Nucleus accumbens (tissue), 56 donors: ENCODE data around the gene SALL1.

Experiments used
- DNase-seq, 56 donors: peaks; one replicate each; lab custom pipeline; 2025; lab: John Stamatoyannopoulos, UW

SALL1 gene

GRCh38 chr16:51150888-51151320 lies at the start of gene SALL1:
Gene SALL1 (minus strand): TSS chr16:51151270. CDS start chr16:51151241, 29 bp downstream.
- DNase-seq: peak in 16 of 56 donors; percentile 28 to 86 (median 68)

GRCh38 chr16:51200793-51201192 lies 49.7 kb upstream of the SALL1 start:
- no peak for DNase-seq

GRCh38 chr16:51197953-51198748 lies 47.1 kb upstream of the SALL1 start:
- no peak for DNase-seq

- no peak for DNase-seq
Observed at GRCh38 chr16:51193879-51194278, 42.8 kb upstream of the SALL1 start.

- no peak for DNase-seq
Observed at GRCh38 chr16:51184702-51185433, 33.8 kb upstream of the SALL1 start.

- DNase-seq: no peak
Observed at GRCh38 chr16:51181503-51181811, 30.4 kb upstream of the SALL1 start.

- no peak for DNase-seq
Observed at GRCh38 chr16:51180719-51181502, 29.8 kb upstream of the SALL1 start.

- no peak for DNase-seq
Observed at GRCh38 chr16:51175081-51175480, 24.0 kb upstream of the SALL1 start.

- DNase-seq: no peak
Observed at GRCh38 chr16:51172368-51172767, 21.3 kb upstream of the SALL1 start.

GRCh38 chr16:51168755-51169154 lies 17.7 kb upstream of the SALL1 start:
- DNase-seq: no peak

- DNase-seq: no peak
Observed at GRCh38 chr16:51167170-51167895, 16.3 kb upstream of the SALL1 start.

- no peak for DNase-seq
Observed at GRCh38 chr16:51166541-51166940, 15.5 kb upstream of the SALL1 start.

GRCh38 chr16:51166091-51166490 lies 15.0 kb upstream of the SALL1 start:
- no peak for DNase-seq

- DNase-seq: no peak
Observed at GRCh38 chr16:51165043-51165442, 14.0 kb upstream of the SALL1 start.

- no peak for DNase-seq
Observed at GRCh38 chr16:51164574-51164973, 13.5 kb upstream of the SALL1 start.

GRCh38 chr16:51163894-51164566 lies 13.0 kb upstream of the SALL1 start:
- DNase-seq: peak in 3 of 56 donors; percentile 11 to 75 (median 24)

GRCh38 chr16:51163366-51163765 lies 12.3 kb upstream of the SALL1 start:
- DNase-seq: no peak

GRCh38 chr16:51161440-51162195 lies 10.5 kb upstream of the SALL1 start:
- DNase-seq: no peak

GRCh38 chr16:51159865-51160264 lies 8.8 kb upstream of the SALL1 start:
- peak in 1 of 56 donors; percentile 46 for DNase-seq
